Mammary epithelial cell (primary cell): ENCODE measurements around the gene PROC.

ENCODE experiments used
- CTCF ChIP-seq, 2 donors: IDR thresholded peaks in 1 of 2; conservative IDR thresholded peaks in 1 of 2; 2 replicates each; pipeline ENCODE4 v1.5.1; 2011 to 2012; ENCODE audit warnings: inconsistent platforms in 2 of 2, low read length in 2 of 2, mild to moderate bottlenecking in 2 of 2, control low read depth in 1 of 2, low read depth in 1 of 2; ENCODE audit not compliant: insufficient read depth in 1 of 2; ENCODE audit errors: extremely low read depth in 1 of 2
- EZH2 ChIP-seq: IDR thresholded peaks from 2 replicates; pipeline ENCODE4 v1.6.1; 2012; ENCODE audit warnings: low read length, inconsistent platforms, borderline replicate concordance

- TF ChIP-seq CTCF (conservative IDR thresholded peaks at IDR 0.05 in 1 of 2, IDR thresholded peaks at IDR 0.05 in 1 of 2; ENCODE audit: extremely low read depth in 1 of 2, insufficient read depth in 1 of 2, low read depth in 1 of 2, low read length in 2 of 2) (no peak), EZH2 (no peak)
Measured at GRCh38 chr2:127456960-127457359, 38.7 kb downstream of the PROC start.
